H9 (cell line): ENCODE results near the gene CAMK2B. TPM values are rescaled to one million over a fixed set of nuclear protein-coding genes. Genes with fewer than 3 reads are reported as not detected.

ENCODE experiments used
- DNase-seq: peaks from one replicate; pipeline ENCODE4 v3.0.0-alpha.2; 2017
- H2AFZ ChIP-seq: one replicate; pipeline ENCODE4 v1.6.1; 2013; ENCODE audit warnings: mild to moderate bottlenecking, low read length, control low read depth, moderate library complexity
- H2AK5ac ChIP-seq: 2 replicates; pipeline ENCODE4 v1.6.1; 2013; ENCODE audit warnings: low read length, control low read depth, mixed read lengths; ENCODE audit not compliant: insufficient read length
- H2BK120ac ChIP-seq: one replicate; pipeline ENCODE4 v1.6.1; 2013; ENCODE audit warnings: low read depth, mild to moderate bottlenecking, low read length, control low read depth, inconsistent platforms; ENCODE audit not compliant: poor library complexity, severe bottlenecking
- H2BK12ac ChIP-seq: 2 replicates; pipeline ENCODE4 v1.6.1; 2013; ENCODE audit warnings: low read length, control low read depth, mixed read lengths, low read depth; ENCODE audit not compliant: insufficient read length
- H2BK15ac ChIP-seq: 2 replicates; pipeline ENCODE4 v1.6.1; 2013; ENCODE audit warnings: low read depth, low read length, control low read depth
- H2BK20ac ChIP-seq: one replicate; pipeline ENCODE4 v1.6.1; 2013; ENCODE audit warnings: low read depth, mild to moderate bottlenecking, low read length, control low read depth, inconsistent platforms; ENCODE audit not compliant: poor library complexity, severe bottlenecking
- H2BK5ac ChIP-seq: 2 replicates; pipeline ENCODE4 v1.6.1; 2013; ENCODE audit warnings: low read length, control low read depth, mixed read lengths; ENCODE audit not compliant: insufficient read length
- H3K14ac ChIP-seq: 2 replicates; pipeline ENCODE4 v1.6.1; 2013; ENCODE audit warnings: low read length, control low read depth; ENCODE audit not compliant: insufficient read depth
- H3K18ac ChIP-seq: 2 replicates; pipeline ENCODE4 v1.6.1; 2013; ENCODE audit warnings: low read depth, mild to moderate bottlenecking, mixed read lengths, low read length, control low read depth; ENCODE audit not compliant: insufficient read length
- H3K23ac ChIP-seq: 2 replicates; pipeline ENCODE4 v1.6.1; 2013; ENCODE audit warnings: low read length, control low read depth, mixed read lengths, low read depth; ENCODE audit not compliant: insufficient read length
- H3K23me2 ChIP-seq: 2 replicates; pipeline ENCODE4 v1.6.1; 2013; ENCODE audit warnings: low read depth, mild to moderate bottlenecking, mixed read lengths, low read length, control low read depth; ENCODE audit not compliant: insufficient read length, poor library complexity, severe bottlenecking
- H3K27ac ChIP-seq: 2 replicates; pipeline ENCODE4 v1.5.1; 2013; ENCODE audit warnings: low read length, control low read depth, mixed read lengths, low read depth; ENCODE audit not compliant: insufficient read length
- H3K27me3 ChIP-seq: 2 replicates; pipeline ENCODE4 v1.6.1; 2013; ENCODE audit warnings: low read length, control low read depth, inconsistent platforms; ENCODE audit not compliant: insufficient read depth
- H3K4ac ChIP-seq: 2 replicates; pipeline ENCODE4 v1.6.1; 2013; ENCODE audit warnings: low read depth, mild to moderate bottlenecking, control low read depth, inconsistent platforms, low read length, moderate library complexity
- H3K4me1 ChIP-seq: 2 replicates; pipeline ENCODE4 v1.6.1; 2013; ENCODE audit warnings: low read length, control low read depth, inconsistent platforms; ENCODE audit not compliant: insufficient read depth
- H3K4me2 ChIP-seq: 2 replicates; pipeline ENCODE4 v1.6.1; 2013; ENCODE audit warnings: low read length, control low read depth, mixed read lengths; ENCODE audit not compliant: insufficient read length, insufficient read depth
- H3K56ac ChIP-seq: 2 replicates; pipeline ENCODE4 v1.6.1; 2013; ENCODE audit warnings: low read depth, mild to moderate bottlenecking, mixed read lengths, low read length, control low read depth; ENCODE audit not compliant: insufficient read length
- H3K79me1 ChIP-seq: 2 replicates; pipeline ENCODE4 v1.6.1; 2013; ENCODE audit warnings: low read depth, mild to moderate bottlenecking, moderate library complexity, low read length, control low read depth, inconsistent platforms; ENCODE audit not compliant: insufficient read depth, poor library complexity, severe bottlenecking
- H3K79me2 ChIP-seq: 2 replicates; pipeline ENCODE4 v1.6.1; 2013; ENCODE audit warnings: low read length, control low read depth, inconsistent platforms; ENCODE audit not compliant: insufficient read depth
- H3K9ac ChIP-seq: 2 replicates; pipeline ENCODE4 v1.6.1; 2013; ENCODE audit warnings: low read length, control low read depth, mixed read lengths; ENCODE audit not compliant: insufficient read length; ENCODE audit errors: extremely low read depth
- H3K9me3 ChIP-seq: one replicate; pipeline ENCODE4 v1.6.1; 2013; ENCODE audit warnings: low read depth, low read length, inconsistent platforms; ENCODE audit not compliant: control insufficient read depth
- H3T11ph ChIP-seq: one replicate; pipeline ENCODE4 v1.6.1; 2013; ENCODE audit warnings: mild to moderate bottlenecking, low read length, control low read depth, inconsistent platforms
- H4K20me1 ChIP-seq: one replicate; pipeline ENCODE4 v1.6.1; 2013; ENCODE audit not compliant: control insufficient read depth, insufficient read length, insufficient read depth
- H4K5ac ChIP-seq: 2 replicates; pipeline ENCODE4 v1.6.1; 2013; ENCODE audit warnings: low read depth, mild to moderate bottlenecking, mixed read lengths, low read length, control low read depth; ENCODE audit not compliant: insufficient read length
- H4K8ac ChIP-seq: replicated peaks from 2 replicates; pipeline ENCODE4 v1.6.1; 2013; ENCODE audit warnings: low read length, control low read depth, mixed read lengths, low read depth; ENCODE audit not compliant: insufficient read length
- H4K91ac ChIP-seq: 2 replicates; pipeline ENCODE4 v1.6.1; 2013; ENCODE audit warnings: low read depth, mild to moderate bottlenecking, moderate library complexity, mixed read lengths, low read length, control low read depth; ENCODE audit not compliant: insufficient read length
- H3K27ac Mint-ChIP-seq, 3 experiments: 2 replicates in 2 of 3; 3 replicates in 1 of 3; pipeline ENCODE4 v1.8.0; 2020 to 2021; ENCODE audit warnings: mixed read lengths in 3 of 3, mild to moderate bottlenecking in 1 of 3, moderate library complexity in 1 of 3
- H3K27me3 Mint-ChIP-seq: 2 replicates; pipeline ENCODE4 v1.8.0; 2021; ENCODE audit warnings: low read depth, mild to moderate bottlenecking, moderate library complexity, mixed read lengths
- H3K36me3 Mint-ChIP-seq, 3 experiments: 2 replicates in 2 of 3; 3 replicates in 1 of 3; pipeline ENCODE4 v1.8.0; 2020 to 2021; ENCODE audit warnings: low read depth in 3 of 3, mixed read lengths in 3 of 3; ENCODE audit not compliant: insufficient read depth in 1 of 3
- H3K4me1 Mint-ChIP-seq, 2 experiments: 2 replicates each; pipeline ENCODE4 v1.8.0; 2020; ENCODE audit warnings: mixed read lengths in 2 of 2
- H3K4me3 Mint-ChIP-seq, 2 experiments: 2 replicates in 1 of 2; 3 replicates in 1 of 2; pipeline ENCODE4 v1.8.0; 2020 to 2021; ENCODE audit warnings: mild to moderate bottlenecking in 2 of 2, mixed read lengths in 2 of 2, moderate library complexity in 1 of 2
- H3K9me3 Mint-ChIP-seq, 2 experiments: 2 replicates in 1 of 2; 3 replicates in 1 of 2; pipeline ENCODE4 v1.8.0; 2020; ENCODE audit warnings: mild to moderate bottlenecking in 2 of 2, mixed read lengths in 2 of 2, moderate library complexity in 1 of 2
- CTCF ChIP-seq: fragments of 200-600 bp; sonication (generic); conservative IDR thresholded peaks from 3 replicates; pipeline ENCODE4 v1.8.0; 2021; ENCODE audit warnings: antibody characterized with exemption, mild to moderate bottlenecking
- WGBS: extraction: QIAGEN DNeasy Blood & Tissue Kit; methylation state at CpG from one replicate; pipeline ENCODE4 v1.1.7; 2013; ENCODE audit warnings: missing lambda C conversion rate, low lambda C conversion rate, mixed read lengths; ENCODE audit not compliant: insufficient read length; ENCODE audit errors: extremely low coverage; 5-methylcytosine and 5-hydroxymethylcytosine counted together
- total RNA-seq: library from RNA; stranded (reverse); gene quantifications from 2 replicates; pipeline ENCODE4 v1.2.1, GENCODE V29; 2021

The CAMK2B gene
- total RNA-seq, 1 experiment from 2014 or later = 0.17 TPM

- H4K5ac ChIP-seq = no peak overlapping the region
- no peak for DNase-seq
Observed at GRCh38 chr7:44229546-44230105, 95.8 kb downstream of the CAMK2B start.

More at GRCh38 chr7:44229546-44230105, 95.8 kb downstream of the CAMK2B start:
- no peaks in the 10 kb centered on the region for H3K23me2 ChIP-seq
- no CpG with 5 or more reads among the region's 11 CpGs for WGBS
- Mint-ChIP-seq H3K27me3 (no peaks in the 10 kb centered on the region; the same call in 1 of the 2 replicates), H3K4me1 (peaks cover 0 to 7% of the 10 kb centered on the region in 2 experiments; a peak in 2 of 4 replicates), H3K27ac (no peak overlapping the region), H3K36me3 (no peaks in the 10 kb centered on the region), H3K9me3 (no peaks in the 10 kb centered on the region), H3K4me3 (no peak overlapping the region)
- no peak overlapping the region for H2BK5ac ChIP-seq
- no peak overlapping the region for H2BK15ac ChIP-seq
- no peak overlapping the region for H2AFZ ChIP-seq
- H2BK12ac ChIP-seq = no peak overlapping the region
- no peak overlapping the region for H4K91ac ChIP-seq
- H3K27ac ChIP-seq = no peak overlapping the region
- no peaks in the 10 kb centered on the region for H3K79me2 ChIP-seq
- H2AK5ac ChIP-seq = no peak overlapping the region
- no peak overlapping the region for H4K8ac ChIP-seq
- H3K14ac ChIP-seq = no peak overlapping the region; the same call in 1 of the 2 replicates
- H2BK20ac ChIP-seq = no peak overlapping the region
- H3K4ac ChIP-seq = no peak overlapping the region
- no peak overlapping the region for H3K4me2 ChIP-seq
- H3K56ac ChIP-seq = no peak overlapping the region
- H3T11ph ChIP-seq = no peak overlapping the region
- H3K79me1 ChIP-seq = no peaks in the 10 kb centered on the region
- H3K27me3 ChIP-seq = no peaks in the 10 kb centered on the region
- no peaks in the 10 kb centered on the region for H4K20me1 ChIP-seq
- H3K9ac ChIP-seq = no peak overlapping the region
- H3K23ac ChIP-seq = no peak overlapping the region
- no peaks in the 10 kb centered on the region for H3K4me1 ChIP-seq
- H2BK120ac ChIP-seq = no peak overlapping the region
- no peak overlapping the region for H3K18ac ChIP-seq
- no peaks in the 10 kb centered on the region for H3K9me3 ChIP-seq
- TF ChIP-seq CTCF = no peak
